Measurements from ENCODE around the gene PDK2.

PDK2 gene

DNA sequence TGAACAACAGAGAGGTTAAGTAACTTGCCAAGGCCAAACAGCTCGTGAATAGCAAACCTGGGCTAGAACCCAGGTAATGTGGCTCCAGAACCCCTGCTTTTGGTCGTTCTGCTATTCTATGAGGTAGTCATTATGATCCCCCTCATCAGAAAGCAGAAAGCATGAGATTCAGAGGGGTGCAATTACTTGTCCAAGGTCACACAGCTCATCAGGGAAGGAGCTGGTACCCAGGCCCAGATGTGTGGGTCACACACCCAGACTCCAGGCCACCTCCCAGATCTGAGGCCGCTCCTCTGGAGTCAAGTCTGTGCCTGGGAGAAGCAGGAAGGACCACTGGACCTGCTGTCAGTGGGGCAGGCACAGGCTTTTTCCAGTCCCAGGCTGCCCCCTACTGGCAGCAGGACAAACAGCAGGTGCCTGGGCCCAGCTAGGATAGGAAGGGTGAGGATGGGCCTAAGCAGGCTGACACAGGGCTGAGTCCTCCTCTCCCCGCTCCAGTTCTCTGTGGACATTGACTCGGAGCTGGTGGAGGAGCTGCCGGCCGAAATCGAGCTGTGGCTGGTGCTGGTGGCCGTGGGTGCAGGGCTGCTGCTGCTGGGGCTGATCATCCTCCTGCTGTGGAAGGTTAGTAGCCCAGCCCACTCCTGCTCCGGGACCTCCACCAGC lies 7.8 kb upstream of the PDK2 start:
- no peaks in the 10 kb centered on the region for H3K9me3 ChIP-seq (ENCODE audit: control extremely low read depth in 1 of 5, control insufficient read depth in 4 of 5, insufficient read depth in 2 of 5, low read depth in 1 of 5, low read length in 4 of 5)
- H3K27me3 ChIP-seq (replicated peaks in 2 of 5; ENCODE audit: control insufficient read depth in 4 of 5, insufficient read depth in 5 of 5, low read length in 4 of 5): no peaks in the 10 kb centered on the region
- H3K4me1 ChIP-seq (ENCODE audit: control extremely low read depth in 1 of 4, control insufficient read depth in 4 of 4, insufficient read depth in 4 of 4, low read length in 3 of 4): no peaks in the 10 kb centered on the region
- no peak overlapping the region for H3K4me3 ChIP-seq (ENCODE audit: control insufficient read depth in 1 of 7, extremely low read depth in 1 of 7, insufficient read depth in 4 of 7, low read depth in 2 of 7, low read length in 6 of 7)
- ChIA-PET CTCF (interaction anchor here (0.6 to 2.6 kb wide), 21 partner anchors 9 to 229 kb away, joined by 3 to 30 read pairs (median 4); partner anchors contain the start of gene ITGA3), POLR2A (no interaction called here)
- H3K36me3 ChIP-seq (ENCODE audit: control insufficient read depth in 4 of 4, insufficient read depth in 4 of 4, low read length in 3 of 4): no peaks in the 10 kb centered on the region
- peak; percentile 51 to 73 (median 72) for DNase-seq
- WGBS (ENCODE audit: insufficient coverage): 65% methylated on average over 10 of the region's 10 CpGs
- no peak overlapping the region for H3K27ac ChIP-seq (ENCODE audit: insufficient read depth in 1 of 2, low read depth in 1 of 2, low read length in 2 of 2, poor library complexity in 1 of 2, severe bottlenecking in 2 of 2)

DNA sequence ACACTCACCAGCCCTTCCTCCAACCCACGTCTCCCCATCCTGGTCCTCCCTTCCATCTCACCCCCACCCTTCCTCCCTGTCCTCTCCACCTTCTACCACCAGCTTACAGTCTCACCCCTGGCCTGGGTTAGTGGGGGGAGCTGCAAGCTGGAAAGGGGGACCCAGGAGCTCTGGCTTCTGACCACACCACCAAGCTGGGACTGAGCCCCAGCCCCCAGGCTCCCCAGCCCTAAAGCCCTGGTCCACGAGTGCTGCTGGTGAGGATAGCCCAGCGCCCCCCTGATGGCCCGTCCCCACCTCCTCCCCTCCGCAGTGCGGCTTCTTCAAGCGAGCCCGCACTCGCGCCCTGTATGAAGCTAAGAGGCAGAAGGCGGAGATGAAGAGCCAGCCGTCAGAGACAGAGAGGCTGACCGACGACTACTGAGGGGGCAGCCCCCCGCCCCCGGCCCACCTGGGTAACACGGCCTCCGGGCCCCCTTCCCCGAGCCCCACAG lies 7.2 kb upstream of the PDK2 start:
- WGBS (ENCODE audit: insufficient coverage): 93% methylated on average over 8 of the region's 19 CpGs
- Histone ChIP-seq H3K9me3 (ENCODE audit: control extremely low read depth in 1 of 5, control insufficient read depth in 4 of 5, insufficient read depth in 2 of 5, low read depth in 1 of 5, low read length in 4 of 5) (no peaks in the 10 kb centered on the region), H3K4me1 (ENCODE audit: control extremely low read depth in 1 of 4, control insufficient read depth in 4 of 4, insufficient read depth in 4 of 4, low read length in 3 of 4) (no peaks in the 10 kb centered on the region), H3K27ac (ENCODE audit: insufficient read depth in 1 of 2, low read depth in 1 of 2, low read length in 2 of 2, poor library complexity in 1 of 2, severe bottlenecking in 2 of 2) (no peak overlapping the region), H3K4me3 (ENCODE audit: control insufficient read depth in 1 of 7, extremely low read depth in 1 of 7, insufficient read depth in 4 of 7, low read depth in 2 of 7, low read length in 6 of 7) (no peak overlapping the region), H3K36me3 (ENCODE audit: control insufficient read depth in 4 of 4, insufficient read depth in 4 of 4, low read length in 3 of 4) (no peaks in the 10 kb centered on the region), H3K27me3 (replicated peaks in 2 of 5; ENCODE audit: control insufficient read depth in 4 of 5, insufficient read depth in 5 of 5, low read length in 4 of 5) (no peaks in the 10 kb centered on the region)
- CTCF ChIA-PET: interaction anchor here (0.7 to 2.6 kb wide), 19 partner anchors 9 to 229 kb away, joined by 3 to 30 read pairs (median 5); partner anchors contain the start of gene ITGA3
- no peak for DNase-seq
- POLR2A ChIA-PET: no interaction called here

- no peaks in the 10 kb centered on the region for H3K9me3 ChIP-seq (ENCODE audit: control extremely low read depth in 1 of 5, control insufficient read depth in 4 of 5, insufficient read depth in 2 of 5, low read depth in 1 of 5, low read length in 4 of 5)
- H3K27me3 ChIP-seq (replicated peaks in 2 of 5; ENCODE audit: control insufficient read depth in 4 of 5, insufficient read depth in 5 of 5, low read length in 4 of 5): no peaks in the 10 kb centered on the region
- no peak overlapping the region for H3K4me3 ChIP-seq (ENCODE audit: control insufficient read depth in 1 of 7, extremely low read depth in 1 of 7, insufficient read depth in 4 of 7, low read depth in 2 of 7, low read length in 6 of 7)
- WGBS (ENCODE audit: insufficient coverage): 98% methylated on average over 24 of the region's 25 CpGs
- H3K36me3 ChIP-seq (ENCODE audit: control insufficient read depth in 4 of 4, insufficient read depth in 4 of 4, low read length in 3 of 4): no peaks in the 10 kb centered on the region
- H3K27ac ChIP-seq (ENCODE audit: insufficient read depth in 1 of 2, low read depth in 1 of 2, low read length in 2 of 2, poor library complexity in 1 of 2, severe bottlenecking in 2 of 2): no peak overlapping the region
- POLR2A ChIA-PET: no interaction called here
- CTCF ChIA-PET: interaction anchor here (1.9 to 2.7 kb wide), 5 partner anchors 8 to 88 kb away, joined by 8 to 30 read pairs (median 12); partner anchors contain the start of gene ITGA3
- peaks cover 0 to 3% (median under 1%) of the 10 kb centered on the region in 4 experiments for H3K4me1 ChIP-seq (ENCODE audit: control extremely low read depth in 1 of 4, control insufficient read depth in 4 of 4, insufficient read depth in 4 of 4, low read length in 3 of 4)
- DNase-seq: no peak
These were observed 6.0 kb upstream of the PDK2 start for GRCh38 chr17:50088952-50089825.

- no peak overlapping the region for H3K4me3 ChIP-seq (ENCODE audit: control insufficient read depth in 1 of 7, extremely low read depth in 1 of 7, insufficient read depth in 4 of 7, low read depth in 2 of 7, low read length in 6 of 7)
- H3K27me3 ChIP-seq (replicated peaks in 2 of 5; ENCODE audit: control insufficient read depth in 4 of 5, insufficient read depth in 5 of 5, low read length in 4 of 5): no peaks in the 10 kb centered on the region
- no peaks in the 10 kb centered on the region for H3K36me3 ChIP-seq (ENCODE audit: control insufficient read depth in 4 of 4, insufficient read depth in 4 of 4, low read length in 3 of 4)
- H3K4me1 ChIP-seq (ENCODE audit: control extremely low read depth in 1 of 4, control insufficient read depth in 4 of 4, insufficient read depth in 4 of 4, low read length in 3 of 4): peaks cover 0 to 8% (median 6%) of the 10 kb centered on the region in 4 experiments
- ChIA-PET CTCF (interaction anchor here (0.8 to 11.8 kb wide), 3 partner anchors 24 to 232 kb away, joined by 3 to 134 read pairs (median 16); no protein-coding TSS in a partner anchor), POLR2A (no interaction called here)
- no peak for DNase-seq
- 88% methylated on average over 4 of the region's 6 CpGs for WGBS (ENCODE audit: insufficient coverage)
- H3K27ac ChIP-seq (ENCODE audit: insufficient read depth in 1 of 2, low read depth in 1 of 2, low read length in 2 of 2, poor library complexity in 1 of 2, severe bottlenecking in 2 of 2): no peak overlapping the region
- H3K9me3 ChIP-seq (ENCODE audit: control extremely low read depth in 1 of 5, control insufficient read depth in 4 of 5, insufficient read depth in 2 of 5, low read depth in 1 of 5, low read length in 4 of 5): no peaks in the 10 kb centered on the region
These were observed 5.1 kb upstream of the PDK2 start for GRCh38 chr17:50090071-50090470.

- WGBS (ENCODE audit: insufficient coverage): 87% methylated on average over 11 of the region's 15 CpGs
- DNase-seq: no peak
- Histone ChIP-seq H3K27me3 (replicated peaks in 2 of 5; ENCODE audit: control insufficient read depth in 4 of 5, insufficient read depth in 5 of 5, low read length in 4 of 5) (no peaks in the 10 kb centered on the region), H3K4me3 (ENCODE audit: control insufficient read depth in 1 of 7, extremely low read depth in 1 of 7, insufficient read depth in 4 of 7, low read depth in 2 of 7, low read length in 6 of 7) (no peak overlapping the region), H3K27ac (ENCODE audit: insufficient read depth in 1 of 2, low read depth in 1 of 2, low read length in 2 of 2, poor library complexity in 1 of 2, severe bottlenecking in 2 of 2) (no peak overlapping the region), H3K36me3 (ENCODE audit: control insufficient read depth in 4 of 4, insufficient read depth in 4 of 4, low read length in 3 of 4) (no peaks in the 10 kb centered on the region), H3K9me3 (ENCODE audit: control extremely low read depth in 1 of 5, control insufficient read depth in 4 of 5, insufficient read depth in 2 of 5, low read depth in 1 of 5, low read length in 4 of 5) (no peaks in the 10 kb centered on the region), H3K4me1 (ENCODE audit: control extremely low read depth in 1 of 4, control insufficient read depth in 4 of 4, insufficient read depth in 4 of 4, low read length in 3 of 4) (peaks cover 0 to 17% (median 14%) of the 10 kb centered on the region in 4 experiments)
- POLR2A ChIA-PET: no interaction called here
- CTCF ChIA-PET: interaction anchor here (0.7 to 11.8 kb wide), 11 partner anchors 9 to 679 kb away, joined by 3 to 134 read pairs (median 3); no protein-coding TSS in a partner anchor
These were observed 3.9 kb upstream of the PDK2 start for GRCh38 chr17:50090971-50091917.

- POLR2A ChIA-PET: no interaction called here
- CTCF ChIA-PET: interaction anchor here (0.7 to 11.8 kb wide), 10 partner anchors 8 to 679 kb away, joined by 3 to 134 read pairs (median 4); no protein-coding TSS in a partner anchor
These were observed 3.2 kb upstream of the PDK2 start for GRCh38 chr17:50091918-50092285.

More at GRCh38 chr17:50091918-50092285, 3.2 kb upstream of the PDK2 start:
- 100% methylated on average over 1 of the region's 2 CpGs for WGBS (ENCODE audit: insufficient coverage)
- no peak for DNase-seq
- no peaks in the 10 kb centered on the region for H3K27me3 ChIP-seq (replicated peaks in 2 of 5; ENCODE audit: control insufficient read depth in 4 of 5, insufficient read depth in 5 of 5, low read length in 4 of 5)
- H3K9me3 ChIP-seq (ENCODE audit: control extremely low read depth in 1 of 5, control insufficient read depth in 4 of 5, insufficient read depth in 2 of 5, low read depth in 1 of 5, low read length in 4 of 5): no peaks in the 10 kb centered on the region
- no peak overlapping the region for H3K27ac ChIP-seq (ENCODE audit: insufficient read depth in 1 of 2, low read depth in 1 of 2, low read length in 2 of 2, poor library complexity in 1 of 2, severe bottlenecking in 2 of 2)
- H3K4me3 ChIP-seq (ENCODE audit: control insufficient read depth in 1 of 7, extremely low read depth in 1 of 7, insufficient read depth in 4 of 7, low read depth in 2 of 7, low read length in 6 of 7): no peak overlapping the region
- H3K4me1 ChIP-seq (ENCODE audit: control extremely low read depth in 1 of 4, control insufficient read depth in 4 of 4, insufficient read depth in 4 of 4, low read length in 3 of 4): peaks cover 0 to 22% (median 18%) of the 10 kb centered on the region in 4 experiments
- H3K36me3 ChIP-seq (ENCODE audit: control insufficient read depth in 4 of 4, insufficient read depth in 4 of 4, low read length in 3 of 4): no peaks in the 10 kb centered on the region

All from common myeloid progenitor, CD34-positive (primary cell).